H9 (cell line): ENCODE data around the gene DLK1. TPM values are rescaled to one million over a fixed set of nuclear protein-coding genes. Genes with fewer than 3 reads are reported as not detected.

Experiments
- DNase-seq: peaks from one replicate; pipeline ENCODE4 v3.0.0-alpha.2; 2017
- H2AFZ ChIP-seq: one replicate; pipeline ENCODE4 v1.6.1; 2013; ENCODE audit warnings: mild to moderate bottlenecking, low read length, control low read depth, moderate library complexity
- H2AK5ac ChIP-seq: 2 replicates; pipeline ENCODE4 v1.6.1; 2013; ENCODE audit warnings: low read length, control low read depth, mixed read lengths; ENCODE audit not compliant: insufficient read length
- H2BK120ac ChIP-seq: one replicate; pipeline ENCODE4 v1.6.1; 2013; ENCODE audit warnings: low read depth, mild to moderate bottlenecking, low read length, control low read depth, inconsistent platforms; ENCODE audit not compliant: poor library complexity, severe bottlenecking
- H2BK12ac ChIP-seq: 2 replicates; pipeline ENCODE4 v1.6.1; 2013; ENCODE audit warnings: low read length, control low read depth, mixed read lengths, low read depth; ENCODE audit not compliant: insufficient read length
- H2BK15ac ChIP-seq: 2 replicates; pipeline ENCODE4 v1.6.1; 2013; ENCODE audit warnings: low read depth, low read length, control low read depth
- H2BK20ac ChIP-seq: one replicate; pipeline ENCODE4 v1.6.1; 2013; ENCODE audit warnings: low read depth, mild to moderate bottlenecking, low read length, control low read depth, inconsistent platforms; ENCODE audit not compliant: poor library complexity, severe bottlenecking
- H2BK5ac ChIP-seq: 2 replicates; pipeline ENCODE4 v1.6.1; 2013; ENCODE audit warnings: low read length, control low read depth, mixed read lengths; ENCODE audit not compliant: insufficient read length
- H3K14ac ChIP-seq: 2 replicates; pipeline ENCODE4 v1.6.1; 2013; ENCODE audit warnings: low read length, control low read depth; ENCODE audit not compliant: insufficient read depth
- H3K18ac ChIP-seq: 2 replicates; pipeline ENCODE4 v1.6.1; 2013; ENCODE audit warnings: low read depth, mild to moderate bottlenecking, mixed read lengths, low read length, control low read depth; ENCODE audit not compliant: insufficient read length
- H3K23ac ChIP-seq: 2 replicates; pipeline ENCODE4 v1.6.1; 2013; ENCODE audit warnings: low read length, control low read depth, mixed read lengths, low read depth; ENCODE audit not compliant: insufficient read length
- H3K23me2 ChIP-seq: 2 replicates; pipeline ENCODE4 v1.6.1; 2013; ENCODE audit warnings: low read depth, mild to moderate bottlenecking, mixed read lengths, low read length, control low read depth; ENCODE audit not compliant: insufficient read length, poor library complexity, severe bottlenecking
- H3K27ac ChIP-seq: 2 replicates; pipeline ENCODE4 v1.5.1; 2013; ENCODE audit warnings: low read length, control low read depth, mixed read lengths, low read depth; ENCODE audit not compliant: insufficient read length
- H3K27me3 ChIP-seq: 2 replicates; pipeline ENCODE4 v1.6.1; 2013; ENCODE audit warnings: low read length, control low read depth, inconsistent platforms; ENCODE audit not compliant: insufficient read depth
- H3K4ac ChIP-seq: 2 replicates; pipeline ENCODE4 v1.6.1; 2013; ENCODE audit warnings: low read depth, mild to moderate bottlenecking, control low read depth, inconsistent platforms, low read length, moderate library complexity
- H3K4me1 ChIP-seq: 2 replicates; pipeline ENCODE4 v1.6.1; 2013; ENCODE audit warnings: low read length, control low read depth, inconsistent platforms; ENCODE audit not compliant: insufficient read depth
- H3K4me2 ChIP-seq: 2 replicates; pipeline ENCODE4 v1.6.1; 2013; ENCODE audit warnings: low read length, control low read depth, mixed read lengths; ENCODE audit not compliant: insufficient read length, insufficient read depth
- H3K56ac ChIP-seq: 2 replicates; pipeline ENCODE4 v1.6.1; 2013; ENCODE audit warnings: low read depth, mild to moderate bottlenecking, mixed read lengths, low read length, control low read depth; ENCODE audit not compliant: insufficient read length
- H3K79me1 ChIP-seq: 2 replicates; pipeline ENCODE4 v1.6.1; 2013; ENCODE audit warnings: low read depth, mild to moderate bottlenecking, moderate library complexity, low read length, control low read depth, inconsistent platforms; ENCODE audit not compliant: insufficient read depth, poor library complexity, severe bottlenecking
- H3K79me2 ChIP-seq: 2 replicates; pipeline ENCODE4 v1.6.1; 2013; ENCODE audit warnings: low read length, control low read depth, inconsistent platforms; ENCODE audit not compliant: insufficient read depth
- H3K9ac ChIP-seq: 2 replicates; pipeline ENCODE4 v1.6.1; 2013; ENCODE audit warnings: low read length, control low read depth, mixed read lengths; ENCODE audit not compliant: insufficient read length; ENCODE audit errors: extremely low read depth
- H3K9me3 ChIP-seq: one replicate; pipeline ENCODE4 v1.6.1; 2013; ENCODE audit warnings: low read depth, low read length, inconsistent platforms; ENCODE audit not compliant: control insufficient read depth
- H3T11ph ChIP-seq: one replicate; pipeline ENCODE4 v1.6.1; 2013; ENCODE audit warnings: mild to moderate bottlenecking, low read length, control low read depth, inconsistent platforms
- H4K20me1 ChIP-seq: one replicate; pipeline ENCODE4 v1.6.1; 2013; ENCODE audit not compliant: control insufficient read depth, insufficient read length, insufficient read depth
- H4K5ac ChIP-seq: 2 replicates; pipeline ENCODE4 v1.6.1; 2013; ENCODE audit warnings: low read depth, mild to moderate bottlenecking, mixed read lengths, low read length, control low read depth; ENCODE audit not compliant: insufficient read length
- H4K8ac ChIP-seq: replicated peaks from 2 replicates; pipeline ENCODE4 v1.6.1; 2013; ENCODE audit warnings: low read length, control low read depth, mixed read lengths, low read depth; ENCODE audit not compliant: insufficient read length
- H4K91ac ChIP-seq: 2 replicates; pipeline ENCODE4 v1.6.1; 2013; ENCODE audit warnings: low read depth, mild to moderate bottlenecking, moderate library complexity, mixed read lengths, low read length, control low read depth; ENCODE audit not compliant: insufficient read length
- H3K27ac Mint-ChIP-seq, 3 experiments: 2 replicates in 2 of 3; 3 replicates in 1 of 3; pipeline ENCODE4 v1.8.0; 2020 to 2021; ENCODE audit warnings: mixed read lengths in 3 of 3, mild to moderate bottlenecking in 1 of 3, moderate library complexity in 1 of 3
- H3K27me3 Mint-ChIP-seq: 2 replicates; pipeline ENCODE4 v1.8.0; 2021; ENCODE audit warnings: low read depth, mild to moderate bottlenecking, moderate library complexity, mixed read lengths
- H3K36me3 Mint-ChIP-seq, 3 experiments: 2 replicates in 2 of 3; 3 replicates in 1 of 3; pipeline ENCODE4 v1.8.0; 2020 to 2021; ENCODE audit warnings: low read depth in 3 of 3, mixed read lengths in 3 of 3; ENCODE audit not compliant: insufficient read depth in 1 of 3
- H3K4me1 Mint-ChIP-seq, 2 experiments: 2 replicates each; pipeline ENCODE4 v1.8.0; 2020; ENCODE audit warnings: mixed read lengths in 2 of 2
- H3K4me3 Mint-ChIP-seq, 2 experiments: 2 replicates in 1 of 2; 3 replicates in 1 of 2; pipeline ENCODE4 v1.8.0; 2020 to 2021; ENCODE audit warnings: mild to moderate bottlenecking in 2 of 2, mixed read lengths in 2 of 2, moderate library complexity in 1 of 2
- H3K9me3 Mint-ChIP-seq, 2 experiments: 2 replicates in 1 of 2; 3 replicates in 1 of 2; pipeline ENCODE4 v1.8.0; 2020; ENCODE audit warnings: mild to moderate bottlenecking in 2 of 2, mixed read lengths in 2 of 2, moderate library complexity in 1 of 2
- CTCF ChIP-seq: fragments of 200-600 bp; sonication (generic); conservative IDR thresholded peaks from 3 replicates; pipeline ENCODE4 v1.8.0; 2021; ENCODE audit warnings: antibody characterized with exemption, mild to moderate bottlenecking
- WGBS: extraction: QIAGEN DNeasy Blood & Tissue Kit; methylation state at CpG from one replicate; pipeline ENCODE4 v1.1.7; 2013; ENCODE audit warnings: missing lambda C conversion rate, low lambda C conversion rate, mixed read lengths; ENCODE audit not compliant: insufficient read length; ENCODE audit errors: extremely low coverage; 5-methylcytosine and 5-hydroxymethylcytosine counted together
- total RNA-seq: library from RNA; stranded (reverse); gene quantifications from 2 replicates; pipeline ENCODE4 v1.2.1, GENCODE V29; 2021

Gene DLK1
- total RNA-seq, 1 experiment from 2014 or later, result 2.8 TPM

DNA sequence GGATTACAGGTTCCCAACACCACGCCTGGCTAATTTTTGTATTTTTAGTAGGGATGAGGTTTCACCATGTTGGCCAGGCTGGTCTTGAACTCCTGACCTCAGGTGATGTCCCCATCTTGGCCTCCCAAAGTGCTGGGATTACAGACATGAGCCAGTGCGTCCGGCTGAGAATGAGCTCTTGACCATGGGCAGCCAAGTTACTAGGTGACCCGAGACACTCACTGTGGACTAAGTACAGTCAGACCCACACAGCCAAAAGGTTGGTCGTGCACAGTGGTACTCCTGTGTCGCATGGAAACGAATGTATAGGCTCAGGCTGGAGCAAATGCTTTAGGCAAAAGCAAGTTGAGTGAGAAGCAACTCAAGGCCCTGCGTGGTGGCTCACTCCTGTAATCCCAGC, 21.0 kb downstream of the DLK1 start:
- no peak for TF ChIP-seq CTCF
- no peak overlapping the region for H2AFZ ChIP-seq
- H3K4ac ChIP-seq, result no peak overlapping the region
- no peak overlapping the region for H3K4me3 Mint-ChIP-seq
- no peak overlapping the region for H4K91ac ChIP-seq
- no peak overlapping the region for H3K9ac ChIP-seq
- H4K5ac ChIP-seq, result no peak overlapping the region
- H4K8ac ChIP-seq, result no peak overlapping the region
- no peak overlapping the region for H3K23ac ChIP-seq
- WGBS, result no CpG with 5 or more reads among the region's 8 CpGs
- H2BK120ac ChIP-seq, result no peak overlapping the region
- H2BK5ac ChIP-seq, result no peak overlapping the region
- H2BK15ac ChIP-seq, result no peak overlapping the region
- H2AK5ac ChIP-seq, result no peak overlapping the region
- no peaks in the 10 kb centered on the region for H3K4me1 ChIP-seq
- no peaks in the 10 kb centered on the region; a peak in 1 of 5 replicates for H3K9me3 Mint-ChIP-seq
- no peaks in the 10 kb centered on the region for H3K79me2 ChIP-seq
- no peaks in the 10 kb centered on the region for H3K23me2 ChIP-seq
- peak; percentile 10 for DNase-seq
- H3K79me1 ChIP-seq, result no peaks in the 10 kb centered on the region
- no peaks in the 10 kb centered on the region for H3K36me3 Mint-ChIP-seq
- no peak overlapping the region for H3K27ac ChIP-seq
- no peak overlapping the region for H3K27ac Mint-ChIP-seq
- H2BK20ac ChIP-seq, result no peak overlapping the region
- no peak overlapping the region for H2BK12ac ChIP-seq
- no peaks in the 10 kb centered on the region for H3K27me3 ChIP-seq
- no peaks in the 10 kb centered on the region for H4K20me1 ChIP-seq
- no peaks in the 10 kb centered on the region for H3K9me3 ChIP-seq
- H3K56ac ChIP-seq, result no peak overlapping the region
- no peaks in the 10 kb centered on the region for H3K4me1 Mint-ChIP-seq
- H3K27me3 Mint-ChIP-seq, result no peaks in the 10 kb centered on the region; the same call in none of the 2 replicates
- no peak overlapping the region for H3K4me2 ChIP-seq
- no peak overlapping the region for H3T11ph ChIP-seq
- no peak overlapping the region for H3K18ac ChIP-seq
- no peak overlapping the region for H3K14ac ChIP-seq
